GM19463 (cell line): ENCODE measurements around the gene ZMYND10.

Experiments used
- ATAC-seq: cut with Tn5 transposase; IDR thresholded peaks from one replicate; pipeline ENCODE4 v1.9.1; 2021; ENCODE audit warnings: mild to moderate bottlenecking, moderate library complexity; ENCODE audit not compliant: unreplicated experiment

Gene ZMYND10

GRCh38 chr3:50345586-50346234 is at the start of gene ZMYND10:
Gene ZMYND10 (minus strand): TSS chr3:50345732. CDS start chr3:50345579, 153 bp downstream.
- no peak for ATAC-seq

- no peak for ATAC-seq
Observed at GRCh38 chr3:50393061-50393460, 47.5 kb upstream of the ZMYND10 start.

- no peak for ATAC-seq
Observed at GRCh38 chr3:50392101-50392715, 46.7 kb upstream of the ZMYND10 start.

- ATAC-seq: no peak
Observed at GRCh38 chr3:50390508-50391224, 45.1 kb upstream of the ZMYND10 start.

- no peak for ATAC-seq
Observed at GRCh38 chr3:50389414-50389767, 43.9 kb upstream of the ZMYND10 start.

- ATAC-seq: no peak
Observed at GRCh38 chr3:50388720-50389413, 43.3 kb upstream of the ZMYND10 start.

- no peak for ATAC-seq
Observed at GRCh38 chr3:50388016-50388719, 42.6 kb upstream of the ZMYND10 start.

GRCh38 chr3:50385754-50386153 is 40.2 kb upstream of the ZMYND10 start:
- ATAC-seq: no peak

- ATAC-seq: no peak
Observed at GRCh38 chr3:50383750-50384149, 38.2 kb upstream of the ZMYND10 start.

GRCh38 chr3:50382722-50383121 is 37.2 kb upstream of the ZMYND10 start:
- no peak for ATAC-seq

- ATAC-seq: no peak
Observed at GRCh38 chr3:50381383-50381782, 35.9 kb upstream of the ZMYND10 start.

GRCh38 chr3:50380405-50381085 is 35.0 kb upstream of the ZMYND10 start:
- ATAC-seq: no peak

- ATAC-seq: no peak
Observed at GRCh38 chr3:50378757-50379156, 33.2 kb upstream of the ZMYND10 start.

GRCh38 chr3:50378024-50378423 is 32.5 kb upstream of the ZMYND10 start:
- ATAC-seq: no peak

- no peak for ATAC-seq
Observed at GRCh38 chr3:50375258-50375931, 29.9 kb upstream of the ZMYND10 start.

GRCh38 chr3:50374363-50375257 is 29.1 kb upstream of the ZMYND10 start:
- ATAC-seq: no peak

GRCh38 chr3:50373146-50374051 is 27.9 kb upstream of the ZMYND10 start:
- no peak for ATAC-seq

GRCh38 chr3:50372349-50372748 is 26.8 kb upstream of the ZMYND10 start:
- ATAC-seq: no peak
